Hepatocyte (in vitro differentiated cells): ENCODE measurements around the gene COL24A1. TPM values are rescaled to one million over a fixed set of nuclear protein-coding genes. Genes with fewer than 3 reads are reported as not detected.

Experiments used
- DNase-seq: peaks from one replicate; pipeline ENCODE4 v3.0.0-alpha.2; 2016; ENCODE audit warnings: low spot score
- H2AFZ ChIP-seq: fragments of 200-600 bp; sonication (generic); 2 replicates; pipeline ENCODE4 v1.6.0; 2016; ENCODE audit warnings: antibody characterized with exemption, mild to moderate bottlenecking
- H3K27ac ChIP-seq: fragments of 200-600 bp; sonication (generic); 2 replicates; pipeline ENCODE4 v1.5.1; 2016; ENCODE audit warnings: mild to moderate bottlenecking
- H3K27me3 ChIP-seq: fragments of 200-600 bp; sonication (generic); 2 replicates; pipeline ENCODE4 v1.6.1; 2016
- H3K36me3 ChIP-seq: fragments of 200-600 bp; sonication (generic); replicated peaks from 2 replicates; pipeline ENCODE4 v1.5.1; 2016; ENCODE audit warnings: low read depth; ENCODE audit not compliant: insufficient read depth
- H3K4me1 ChIP-seq: fragments of 200-600 bp; sonication (generic); 2 replicates; pipeline ENCODE4 v1.5.1; 2016; ENCODE audit warnings: mild to moderate bottlenecking, moderate library complexity; ENCODE audit not compliant: insufficient read depth
- H3K4me2 ChIP-seq: fragments of 200-600 bp; sonication (generic); 2 replicates; pipeline ENCODE4 v1.6.0; 2016
- H3K4me3 ChIP-seq: fragments of 200-600 bp; sonication (generic); 2 replicates; pipeline ENCODE4 v1.5.1; 2016; ENCODE audit warnings: mild to moderate bottlenecking
- H3K79me2 ChIP-seq: fragments of 200-600 bp; sonication (generic); 2 replicates; pipeline ENCODE4 v1.6.0; 2017; ENCODE audit warnings: mild to moderate bottlenecking
- H3K9me2 ChIP-seq: fragments of 200-600 bp; sonication (generic); replicated peaks from 2 replicates; pipeline ENCODE4 v1.6.0; 2017; ENCODE audit warnings: mild to moderate bottlenecking; ENCODE audit not compliant: insufficient read depth
- H3K9me3 ChIP-seq: fragments of 200-600 bp; sonication (generic); 2 replicates; pipeline ENCODE4 v1.5.1; 2016; ENCODE audit warnings: low read depth, mild to moderate bottlenecking
- H4K20me1 ChIP-seq: fragments of 200-600 bp; sonication (generic); 2 replicates; pipeline ENCODE4 v1.6.0; 2016; ENCODE audit warnings: mild to moderate bottlenecking; ENCODE audit not compliant: insufficient read depth, poor library complexity, severe bottlenecking
- CTCF ChIP-seq: fragments of 200-600 bp; sonication (generic); IDR thresholded peaks from 2 replicates; pipeline ENCODE4 v1.5.1; 2016; ENCODE audit warnings: antibody characterized with exemption, mild to moderate bottlenecking; ENCODE audit not compliant: poor library complexity
- EZH2 ChIP-seq: fragments of 200-600 bp; sonication (generic); IDR thresholded peaks from 2 replicates; pipeline ENCODE4 v1.6.1; 2016; ENCODE audit warnings: antibody characterized with exemption, mild to moderate bottlenecking, borderline replicate concordance
- EZH2phosphoT487 ChIP-seq: fragments of 200-600 bp; sonication (generic); IDR thresholded peaks from one replicate; pipeline ENCODE4 v1.6.1; 2018; ENCODE audit warnings: antibody characterized with exemption, mild to moderate bottlenecking, low read depth, moderate library complexity; ENCODE audit not compliant: unreplicated experiment, severe bottlenecking
- WGBS: methylation state at CpG from one replicate; pipeline ENCODE4 v1.1.6; 2016; ENCODE audit warnings: low lambda C conversion rate; ENCODE audit errors: missing lambda C conversion rate; 5-methylcytosine and 5-hydroxymethylcytosine counted together
- polyA plus RNA-seq: library from polyadenylated mRNA; unstranded; fragments of >200 nt; fragmentation: Nextera tagmentation; extraction: Ambion mirVana; gene quantifications from 2 replicates; pipeline ENCODE4 v1.2.1, GENCODE V29; 2016
- total RNA-seq: library from RNA; depleted of rRNA; stranded (reverse); fragments of >200 nt; gene quantifications from 2 replicates; pipeline ENCODE4 v1.2.3, GENCODE V29; 2014

COL24A1 gene
- total and polyA plus RNA-seq, 2 experiments from 2014 or later: 2.4 to 2.7 TPM

GRCh38 chr1:86146566-86146965, 10.0 kb downstream of the COL24A1 start:
- 80% methylated on average over 2 of the region's 2 CpGs for WGBS
- H3K79me2 ChIP-seq: no peaks in the 10 kb centered on the region
- peaks cover 4% of the 10 kb centered on the region for H3K27me3 ChIP-seq
- no peaks in the 10 kb centered on the region for H3K9me3 ChIP-seq
- H3K4me1 ChIP-seq: no peaks in the 10 kb centered on the region
- no peak overlapping the region for H3K4me2 ChIP-seq
- DNase-seq: no peak
- H2AFZ ChIP-seq: no peak overlapping the region
- no peak overlapping the region for H3K4me3 ChIP-seq
- H4K20me1 ChIP-seq: no peaks in the 10 kb centered on the region
- TF ChIP-seq CTCF: no peak
- no peak for TF ChIP-seq EZH2phosphoT487
- TF ChIP-seq EZH2: no peak
- no peak overlapping the region for H3K27ac ChIP-seq
- no peaks in the 10 kb centered on the region for H3K36me3 ChIP-seq
- H3K9me2 ChIP-seq: no peaks in the 10 kb centered on the region

DNA sequence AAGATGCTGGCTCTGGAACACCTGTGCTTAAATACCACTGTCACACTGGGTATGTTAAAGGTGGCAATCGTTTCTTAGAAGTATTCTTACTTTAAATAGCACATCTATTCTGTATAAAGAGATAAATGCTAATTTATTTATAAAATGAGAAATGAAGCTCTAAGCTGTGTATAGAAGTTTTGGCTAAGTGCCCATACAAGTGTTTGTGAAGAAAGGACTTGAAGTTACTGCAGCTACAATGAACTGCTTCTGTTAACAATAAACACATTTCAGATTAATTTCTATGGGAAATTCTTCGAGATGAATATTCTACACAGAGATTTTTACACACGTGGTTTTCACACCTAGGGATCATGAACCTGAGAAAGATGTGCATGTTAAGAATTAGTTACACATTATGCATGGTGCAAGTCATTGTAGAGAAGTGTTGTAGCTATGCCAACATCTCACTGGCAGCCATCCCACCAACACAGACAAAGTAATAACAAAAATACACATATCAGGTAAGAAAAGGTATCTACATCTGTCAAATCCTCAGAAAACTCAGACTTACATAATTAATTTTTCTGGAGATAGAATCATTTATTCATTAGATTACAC, 16.2 kb downstream of the COL24A1 start:
- Histone ChIP-seq H3K27me3 (no peaks in the 10 kb centered on the region), H3K4me3 (no peak overlapping the region), H3K36me3 (no peaks in the 10 kb centered on the region), H2AFZ (no peak overlapping the region), H3K4me1 (no peaks in the 10 kb centered on the region), H3K9me3 (no peaks in the 10 kb centered on the region), H3K27ac (no peak overlapping the region), H3K4me2 (no peak overlapping the region), H4K20me1 (no peaks in the 10 kb centered on the region), H3K79me2 (no peaks in the 10 kb centered on the region), H3K9me2 (no peaks in the 10 kb centered on the region)
- 57% methylated on average over 3 of the region's 3 CpGs for WGBS
- TF ChIP-seq EZH2 (no peak), CTCF (no peak), EZH2phosphoT487 (no peak)
- DNase-seq: no peak

DNA sequence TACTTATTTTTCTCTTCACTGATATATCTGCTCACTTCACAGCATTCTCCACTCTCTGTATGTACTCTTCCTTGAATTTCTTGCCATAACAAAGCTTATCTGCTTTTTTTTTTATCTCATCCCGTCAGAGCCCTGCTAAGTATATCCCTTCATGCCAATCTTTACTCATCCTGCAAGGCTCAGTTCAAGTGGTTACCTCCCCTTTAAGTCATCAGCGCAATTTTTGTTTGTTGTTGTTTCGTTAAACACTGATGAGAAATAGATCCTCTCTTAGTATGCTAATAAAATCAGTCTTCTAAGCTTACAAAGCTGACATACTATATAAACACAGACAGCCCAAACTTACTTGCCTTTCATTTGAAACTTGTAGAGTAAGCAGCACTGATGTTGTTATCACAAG, 17.8 kb downstream of the COL24A1 start:
- DNase-seq: no peak
- H3K36me3 ChIP-seq: no peaks in the 10 kb centered on the region
- H3K79me2 ChIP-seq: no peaks in the 10 kb centered on the region
- no peaks in the 10 kb centered on the region for H4K20me1 ChIP-seq
- H3K4me3 ChIP-seq: no peak overlapping the region
- H3K9me2 ChIP-seq: no peaks in the 10 kb centered on the region
- H3K27ac ChIP-seq: no peak overlapping the region
- TF ChIP-seq EZH2phosphoT487 (no peak), CTCF (no peak), EZH2 (no peak)
- H3K4me1 ChIP-seq: no peaks in the 10 kb centered on the region
- H3K9me3 ChIP-seq: no peaks in the 10 kb centered on the region
- H2AFZ ChIP-seq: no peak overlapping the region
- H3K27me3 ChIP-seq: no peaks in the 10 kb centered on the region
- no peak overlapping the region for H3K4me2 ChIP-seq
- 55% methylated on average over 3 of the region's 3 CpGs for WGBS

- no peak for DNase-seq
- no peaks in the 10 kb centered on the region for H3K79me2 ChIP-seq
- no peak overlapping the region for H2AFZ ChIP-seq
- H3K4me1 ChIP-seq: no peaks in the 10 kb centered on the region
- no peak overlapping the region for H3K4me3 ChIP-seq
- WGBS: 33% methylated on average over 1 of the region's 1 CpG
- H3K27ac ChIP-seq: no peak overlapping the region
- H3K36me3 ChIP-seq: no peaks in the 10 kb centered on the region
- H4K20me1 ChIP-seq: no peaks in the 10 kb centered on the region
- no peaks in the 10 kb centered on the region for H3K9me3 ChIP-seq
- no peaks in the 10 kb centered on the region for H3K9me2 ChIP-seq
- TF ChIP-seq EZH2phosphoT487 (no peak), EZH2 (no peak), CTCF (no peak)
- no peaks in the 10 kb centered on the region for H3K27me3 ChIP-seq
- no peak overlapping the region for H3K4me2 ChIP-seq
Measured at GRCh38 chr1:86137436-86137835, 19.1 kb downstream of the COL24A1 start.
